Midbrain (tissue), 1 donor: ENCODE data around the gene CDH12.
A peak's percentile ranks its signal among the peaks of the same experiment; 100 is the strongest.
"Not testable (repeated sequence)": the region's sequence is repeated elsewhere in the genome, so short reads cannot be mapped to it uniquely, and the experiment has no call there.

Experiments
- DNase-seq: peaks from one replicate; lab custom pipeline; 2025; lab: John Stamatoyannopoulos, UW

The CDH12 gene

GRCh38 chr5:22012893-22013292 is 840.3 kb downstream of the CDH12 start:
- not testable (repeated sequence) for DNase-seq

GRCh38 chr5:22010808-22011207 is 842.3 kb downstream of the CDH12 start:
- DNase-seq: not testable (repeated sequence)

- DNase-seq: not testable (repeated sequence)
Observed at GRCh38 chr5:22001097-22001496, 852.0 kb downstream of the CDH12 start.

GRCh38 chr5:21985799-21986198 is 867.3 kb downstream of the CDH12 start:
- DNase-seq: not testable (repeated sequence)

GRCh38 chr5:21951571-21951970 is 901.6 kb downstream of the CDH12 start:
- DNase-seq: not testable (repeated sequence)

- no peak for DNase-seq
Observed at GRCh38 chr5:21931116-21931515, 922.0 kb downstream of the CDH12 start.

GRCh38 chr5:21919414-21920022 is 933.6 kb downstream of the CDH12 start:
- peak; percentile 67 for DNase-seq

- no peak for DNase-seq
Observed at GRCh38 chr5:21918451-21918850, 934.7 kb downstream of the CDH12 start.

- DNase-seq: no peak
Observed at GRCh38 chr5:21910731-21911130, 942.4 kb downstream of the CDH12 start.

GRCh38 chr5:21895766-21896350 is 957.3 kb downstream of the CDH12 start:
- no peak for DNase-seq

GRCh38 chr5:21893161-21893560 is 960.0 kb downstream of the CDH12 start:
- no peak for DNase-seq

- no peak for DNase-seq
Observed at GRCh38 chr5:21889581-21889980, 963.6 kb downstream of the CDH12 start.

GRCh38 chr5:21882074-21882745 is 970.9 kb downstream of the CDH12 start:
- DNase-seq: no peak

- DNase-seq: no peak
Observed at GRCh38 chr5:21880164-21880563, 973.0 kb downstream of the CDH12 start.

- DNase-seq: no peak
Observed at GRCh38 chr5:21862986-21863385, 990.2 kb downstream of the CDH12 start.

GRCh38 chr5:21858441-21858840 is 994.7 kb downstream of the CDH12 start:
- DNase-seq: no peak

GRCh38 chr5:21856987-21857386 is 996.2 kb downstream of the CDH12 start:
- no peak for DNase-seq

GRCh38 chr5:21847300-21847699 is 1005.8 kb downstream of the CDH12 start:
- DNase-seq: no peak

- no peak for DNase-seq
Observed at GRCh38 chr5:21844960-21845359, 1008.2 kb downstream of the CDH12 start.

GRCh38 chr5:21834863-21835262 is 1018.3 kb downstream of the CDH12 start:
- no peak for DNase-seq

- DNase-seq: no peak
Observed at GRCh38 chr5:21831145-21831787, 1021.9 kb downstream of the CDH12 start.

- DNase-seq: no peak
Observed at GRCh38 chr5:21826884-21827283, 1026.3 kb downstream of the CDH12 start.

GRCh38 chr5:21823588-21823987 is 1029.6 kb downstream of the CDH12 start:
- no peak for DNase-seq
